GM19023 (cell line): ENCODE data around the gene ISG20L2.

Experiments
- ATAC-seq: cut with Tn5 transposase; IDR thresholded peaks from one replicate; pipeline ENCODE4 v1.9.1; 2021; ENCODE audit warnings: mild to moderate bottlenecking, moderate library complexity; ENCODE audit not compliant: unreplicated experiment

Gene ISG20L2

DNA sequence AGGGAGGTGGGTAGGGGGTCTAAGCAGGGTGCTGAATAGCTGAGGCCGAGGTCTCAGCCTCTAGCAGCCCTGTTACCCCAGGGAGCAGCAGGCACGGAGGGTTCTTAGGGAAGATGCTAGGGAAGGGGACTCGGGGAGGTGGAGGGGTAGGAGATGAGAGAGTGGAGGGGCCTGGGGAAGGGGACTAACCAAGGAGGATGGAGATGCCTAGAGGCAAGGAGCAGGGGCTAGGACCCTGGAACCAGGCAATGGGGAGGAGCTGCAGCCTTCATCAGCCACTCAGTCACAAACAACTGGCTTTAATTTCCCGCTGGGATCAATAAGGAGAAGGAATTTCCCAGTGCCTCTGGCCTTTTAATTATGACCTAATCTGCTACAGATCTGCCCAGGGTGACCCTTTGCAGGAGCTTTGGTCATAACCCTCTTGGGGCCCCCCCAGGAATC lies 20.3 kb downstream of the ISG20L2 start:
- ATAC-seq, result no peak

DNA sequence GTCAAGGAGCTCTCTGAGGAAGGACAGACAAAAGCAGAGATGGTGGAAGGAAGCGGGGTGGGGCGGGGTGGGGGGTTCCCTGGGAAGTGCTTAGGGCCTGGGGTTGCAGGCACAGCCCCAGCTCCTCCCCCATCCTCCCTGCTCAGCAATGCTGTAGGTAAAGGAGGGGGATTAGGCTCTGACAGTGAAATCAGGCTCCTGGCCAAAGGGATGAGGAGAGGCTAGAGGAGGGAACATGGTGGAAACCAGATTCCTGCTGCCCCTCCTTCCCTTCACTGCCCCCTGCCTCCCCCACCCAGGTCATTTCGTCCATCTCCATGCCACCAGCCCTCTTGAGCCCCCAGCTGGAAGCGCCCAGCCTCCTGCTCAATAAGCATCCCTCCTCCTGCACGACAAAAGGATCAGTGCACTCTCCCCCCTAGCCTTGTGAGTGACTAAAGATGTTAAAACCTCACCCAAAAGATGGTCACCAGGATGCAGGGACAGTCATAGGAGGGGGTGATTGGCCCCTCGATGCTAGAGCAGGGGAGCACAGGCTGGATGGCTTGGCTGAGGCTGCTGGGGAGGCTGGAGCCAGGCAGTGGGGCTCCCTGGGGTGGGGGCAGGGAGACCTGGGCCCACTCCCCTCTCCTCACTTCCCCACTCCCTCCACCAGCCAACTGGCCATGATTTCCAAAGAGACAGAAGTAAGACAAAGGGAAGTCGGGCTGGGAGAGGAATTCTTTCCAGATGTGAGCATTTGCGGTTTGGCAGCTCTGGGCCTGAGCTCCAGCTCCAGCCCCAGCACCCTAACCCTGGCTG lies 20.9 kb downstream of the ISG20L2 start:
- no peak for ATAC-seq

DNA sequence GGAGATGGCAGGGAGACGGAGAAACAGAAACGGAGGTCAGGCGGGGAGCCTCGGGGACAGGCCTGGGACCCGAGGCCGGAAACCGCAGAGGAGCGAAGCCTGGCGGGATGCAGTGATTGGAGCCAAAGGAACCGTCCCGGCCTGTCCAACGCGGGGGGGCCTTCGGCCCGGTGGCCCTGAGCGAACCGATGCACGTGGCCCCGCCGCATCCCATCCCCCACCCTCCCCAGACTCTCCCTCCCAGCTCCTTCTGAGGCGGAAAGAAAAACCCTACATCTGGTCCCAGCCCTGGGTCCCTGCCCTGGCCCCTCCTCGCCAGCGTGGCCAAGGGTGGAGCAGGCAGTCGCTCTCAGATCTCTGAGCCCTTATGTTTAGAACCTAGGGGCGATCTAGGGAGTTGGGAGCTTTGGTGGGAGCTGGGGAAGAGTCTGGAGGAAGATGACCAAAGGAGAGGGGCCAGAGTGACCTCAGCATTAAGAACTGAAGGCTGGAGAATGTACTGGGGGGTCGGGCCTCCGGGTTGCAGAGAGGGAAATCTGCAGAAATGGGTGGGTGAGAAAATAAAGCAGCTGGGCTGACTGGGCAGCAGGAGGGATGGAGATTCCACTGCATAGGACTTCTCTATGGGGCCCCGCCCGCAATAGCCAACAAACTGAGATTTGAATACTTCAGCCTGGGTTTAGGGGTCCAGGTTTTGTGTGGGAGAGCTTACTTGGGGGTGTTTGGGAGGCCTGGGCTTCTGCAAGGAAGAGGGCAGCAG lies 21.7 kb downstream of the ISG20L2 start:
- no peak for ATAC-seq

DNA sequence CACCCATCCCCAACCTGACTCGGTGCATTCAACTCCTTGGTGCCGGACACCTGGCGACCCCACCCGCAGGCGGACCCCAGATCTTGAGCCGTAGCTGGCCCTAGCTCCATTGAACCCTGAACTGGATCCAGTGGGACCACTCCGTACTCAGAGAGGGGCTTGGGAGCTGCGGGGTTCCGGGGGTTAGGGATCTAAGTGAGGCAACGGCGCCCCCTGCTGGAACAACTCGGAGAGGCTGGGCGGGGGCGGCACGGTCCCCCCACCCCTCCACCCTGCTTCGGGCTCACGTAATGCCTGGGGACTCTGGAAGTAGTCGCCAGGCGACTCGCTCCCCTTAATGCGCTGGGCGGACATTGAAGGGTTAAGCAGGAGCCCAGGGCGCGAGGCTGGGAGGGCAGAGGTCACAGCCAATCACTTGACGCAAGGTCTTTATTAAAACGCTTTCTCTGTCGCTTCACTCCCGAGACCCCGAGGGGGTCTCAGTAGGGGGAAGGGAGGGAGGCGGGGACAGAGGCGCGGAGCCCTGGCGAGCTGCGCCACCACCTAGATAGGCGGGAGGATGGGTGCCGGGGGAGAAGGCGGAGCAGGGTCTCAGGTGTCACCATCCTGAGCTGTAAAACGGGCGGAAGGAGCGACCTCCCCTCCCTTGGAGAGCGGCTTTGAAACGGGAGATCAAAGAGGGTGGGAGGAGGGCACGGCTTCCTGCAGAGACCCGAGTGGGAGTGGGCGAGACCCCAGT lies 22.5 kb downstream of the ISG20L2 start:
- ATAC-seq, result no peak

DNA sequence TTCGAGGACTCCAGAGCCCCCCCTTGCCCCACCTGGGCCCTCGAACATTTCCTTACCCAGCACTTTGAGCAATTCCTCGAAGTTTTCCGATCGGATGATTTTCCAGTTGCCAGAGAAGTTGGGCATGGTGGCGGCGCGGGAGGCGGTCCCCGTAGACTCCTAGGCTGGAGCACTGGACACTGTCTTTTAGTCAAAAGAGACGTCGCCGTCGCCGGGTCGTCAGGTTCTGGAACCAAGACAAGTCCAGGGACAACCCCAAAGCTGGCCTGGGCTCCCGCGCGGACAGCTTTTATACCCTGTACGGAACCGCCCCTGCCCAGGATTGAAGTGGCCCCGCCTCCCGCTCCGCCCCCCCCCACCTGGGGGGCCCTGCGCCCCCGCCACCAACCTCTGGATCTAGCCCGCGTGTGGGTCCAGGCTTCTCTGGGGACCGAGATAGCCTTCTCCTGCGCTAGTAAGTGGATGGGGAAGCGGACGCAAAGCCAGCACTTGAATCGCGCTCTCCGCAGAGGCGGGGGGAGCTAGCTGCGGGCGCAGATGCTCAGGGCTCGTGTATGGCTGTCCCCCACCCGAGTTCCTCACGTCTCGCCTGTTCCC lies 23.1 kb downstream of the ISG20L2 start, which contains the start of gene CRABP2:
Gene CRABP2 (minus strand): TSS at position 263 of the 597 bp plus-strand sequence. CDS start 137 bp downstream, at position 126.
- ATAC-seq, result no peak

DNA sequence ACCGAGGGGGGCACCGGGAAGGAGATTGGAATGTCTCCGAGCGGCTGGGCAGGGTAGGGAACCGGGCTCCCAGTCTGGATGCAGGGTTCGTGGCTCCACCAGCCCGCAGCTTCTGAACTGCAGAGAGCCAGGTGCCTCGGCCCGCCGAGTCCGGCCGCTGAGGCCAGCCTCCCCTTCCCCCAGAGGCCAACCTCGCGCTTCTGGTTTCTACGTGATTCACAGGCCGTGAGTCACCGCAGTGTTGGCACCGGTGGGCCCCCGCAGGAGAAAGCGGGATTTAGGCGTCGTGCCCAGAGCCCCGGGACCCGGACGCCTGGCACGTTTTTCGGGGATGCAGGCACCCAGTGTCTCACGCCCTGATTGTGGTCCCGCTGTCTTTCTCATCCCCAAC lies 23.6 kb downstream of the ISG20L2 start:
- no peak for ATAC-seq

DNA sequence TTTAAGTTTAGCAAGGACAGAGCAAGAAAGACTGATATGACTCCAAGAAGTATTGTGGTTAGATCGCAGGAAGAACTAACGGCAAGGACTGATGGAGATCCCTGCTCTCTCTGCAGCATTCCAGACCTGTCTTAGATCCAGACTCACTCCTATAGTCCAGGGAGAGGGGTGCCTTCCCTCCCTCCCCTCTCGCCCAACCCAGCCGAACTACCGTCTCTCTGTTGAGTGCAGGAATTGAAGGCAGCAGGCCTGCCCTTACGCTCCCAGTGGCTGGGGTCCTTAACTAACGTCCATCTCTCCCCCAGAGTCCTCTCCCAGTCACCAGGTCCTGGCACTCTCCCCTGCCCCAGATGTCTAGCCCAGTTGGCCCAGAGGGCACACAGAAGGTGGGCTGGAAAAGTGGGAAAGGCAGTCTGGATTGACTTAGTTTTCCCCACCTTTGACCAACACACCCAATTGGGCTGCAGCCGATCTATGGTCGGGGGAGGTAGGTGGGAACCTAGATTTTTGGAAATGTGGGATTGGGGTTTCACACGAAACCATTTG lies 24.3 kb downstream of the ISG20L2 start:
- no peak for ATAC-seq

DNA sequence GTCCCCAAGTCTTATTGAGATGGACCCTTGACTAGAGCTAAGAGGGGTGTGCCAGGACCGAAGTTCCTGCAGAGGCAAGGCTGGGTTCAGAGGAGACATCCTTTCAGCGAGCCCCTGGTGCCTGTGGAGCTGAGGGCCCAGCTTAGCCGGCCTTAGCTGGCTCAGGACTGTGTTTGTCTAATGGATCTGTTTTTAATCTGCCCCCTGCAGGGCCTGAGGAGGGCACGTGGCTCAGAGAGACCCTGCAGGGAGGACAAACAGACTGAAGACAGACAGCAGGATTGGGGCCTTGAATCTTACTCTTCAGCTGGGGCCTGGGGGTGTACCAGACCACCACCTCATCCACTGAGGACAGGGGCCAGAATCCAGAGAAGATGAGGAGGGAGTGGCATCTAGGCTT lies 24.8 kb downstream of the ISG20L2 start:
- no peak for ATAC-seq

DNA sequence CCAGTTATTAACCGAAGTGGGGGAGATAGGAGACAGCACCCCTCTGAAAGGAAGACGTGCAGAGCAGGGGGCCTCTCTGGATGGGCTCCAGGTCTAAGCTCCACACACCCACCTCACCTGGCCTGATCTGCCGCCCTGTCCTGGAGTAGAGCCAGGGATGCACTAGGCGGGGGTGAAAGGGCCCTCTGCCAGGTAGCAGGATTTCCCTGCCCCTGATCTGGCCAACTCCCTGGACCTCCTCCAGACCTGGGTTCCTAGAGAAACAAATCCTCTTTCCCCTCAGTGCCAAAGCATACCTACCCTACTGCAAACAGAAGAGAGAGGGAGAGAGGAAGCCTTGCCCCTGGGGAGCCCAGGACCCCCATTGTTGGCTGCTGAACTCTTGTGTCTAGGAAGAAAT lies 25.2 kb downstream of the ISG20L2 start:
- no peak for ATAC-seq

DNA sequence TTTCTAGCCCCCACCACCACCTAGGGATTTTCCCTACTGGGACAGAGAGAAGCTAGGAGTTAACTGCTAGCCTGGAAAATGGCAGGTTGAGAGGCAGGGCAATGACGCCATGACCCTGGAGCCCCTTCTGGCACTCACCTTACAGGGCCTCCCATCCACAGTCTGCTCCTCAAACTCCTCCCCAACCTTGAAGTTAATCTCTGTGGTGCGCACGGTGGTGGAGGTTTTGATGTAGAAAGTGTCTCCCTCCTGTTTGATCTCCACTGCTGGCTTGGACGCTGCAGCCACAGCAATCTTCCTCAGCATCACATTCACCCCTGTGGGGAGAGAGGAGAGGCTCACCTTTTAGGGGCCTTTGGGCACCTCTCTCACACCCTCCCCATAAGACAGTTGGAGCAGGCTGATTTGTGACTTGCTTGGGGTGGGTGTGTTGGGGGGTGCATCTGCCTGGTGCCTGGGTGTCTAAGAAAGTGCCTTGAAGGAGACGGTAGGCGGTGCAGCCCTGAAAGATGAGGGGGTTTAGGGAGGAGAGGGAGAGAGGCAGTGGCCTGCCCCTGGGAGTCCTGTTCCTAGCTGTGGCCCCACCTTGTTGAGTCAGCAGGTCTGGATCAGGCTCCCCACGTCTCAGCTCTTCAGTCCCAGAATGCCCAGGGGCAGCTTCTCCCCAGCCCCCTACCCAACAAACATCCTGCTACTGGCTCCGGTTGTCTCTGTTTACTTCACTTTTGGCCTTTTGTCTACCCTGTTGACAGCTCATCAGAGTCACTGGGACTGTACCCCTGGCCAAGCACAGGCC lies 27.6 kb downstream of the ISG20L2 start:
- no peak for ATAC-seq

DNA sequence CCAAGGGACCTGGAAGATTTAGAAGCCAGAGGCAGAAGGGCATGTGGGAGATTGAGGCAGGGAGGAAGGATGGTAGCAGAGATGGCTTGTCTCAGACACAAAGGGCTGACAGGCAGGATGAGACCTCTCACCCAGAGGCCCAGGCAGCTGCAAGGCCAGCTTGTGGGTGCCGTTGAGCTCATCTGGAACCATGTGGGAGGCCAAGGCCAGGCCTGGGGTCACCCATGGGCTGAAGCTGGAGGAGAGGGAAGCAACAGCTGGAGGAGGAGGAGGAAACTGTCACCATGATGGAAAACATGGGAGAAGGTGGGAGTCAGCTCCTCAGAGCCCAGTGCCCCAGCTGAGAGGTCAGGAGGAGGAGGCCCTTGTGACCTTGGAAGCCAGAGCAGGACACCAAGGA lies 29.6 kb downstream of the ISG20L2 start:
- no peak for ATAC-seq

DNA sequence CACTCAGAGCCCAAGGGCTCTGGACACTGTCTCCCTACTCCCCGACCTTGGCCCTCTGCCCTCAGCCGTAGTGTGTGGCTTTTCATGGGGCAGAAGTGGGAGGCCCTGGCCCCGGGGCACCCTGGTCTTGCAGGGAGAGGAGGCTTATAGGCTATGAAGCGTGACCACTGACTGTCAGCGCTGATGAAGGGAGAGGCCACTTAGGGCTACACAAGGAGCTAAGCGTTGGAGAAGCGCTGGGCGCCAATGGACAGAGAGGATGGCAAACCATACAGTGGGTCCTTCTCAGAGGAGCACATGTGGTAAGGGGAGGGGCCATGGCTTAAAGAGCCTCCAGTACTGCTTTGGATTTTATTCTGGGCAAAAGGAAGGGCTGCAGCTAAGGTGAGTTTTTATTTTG lies 31.1 kb downstream of the ISG20L2 start:
- ATAC-seq, result no peak

DNA sequence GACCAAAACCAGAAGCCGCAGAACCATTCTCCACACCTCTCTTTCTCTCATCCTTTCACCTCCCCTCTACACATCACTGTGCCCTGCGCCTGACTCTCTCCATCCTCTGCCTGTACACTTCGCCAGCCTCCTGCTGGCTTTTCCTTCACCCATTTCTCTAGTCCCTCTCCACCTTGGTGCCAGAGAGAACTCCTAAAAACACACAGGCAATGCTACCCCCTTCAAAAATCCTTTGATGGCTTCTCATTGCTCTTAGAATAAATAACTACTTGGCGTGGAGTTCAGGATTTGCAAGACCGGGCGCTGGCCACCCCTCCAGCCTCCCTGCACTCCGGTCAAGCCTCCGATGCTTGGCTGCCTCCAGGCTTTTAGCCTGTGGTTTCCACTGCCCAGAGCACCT lies 31.8 kb downstream of the ISG20L2 start:
- ATAC-seq, result no peak

DNA sequence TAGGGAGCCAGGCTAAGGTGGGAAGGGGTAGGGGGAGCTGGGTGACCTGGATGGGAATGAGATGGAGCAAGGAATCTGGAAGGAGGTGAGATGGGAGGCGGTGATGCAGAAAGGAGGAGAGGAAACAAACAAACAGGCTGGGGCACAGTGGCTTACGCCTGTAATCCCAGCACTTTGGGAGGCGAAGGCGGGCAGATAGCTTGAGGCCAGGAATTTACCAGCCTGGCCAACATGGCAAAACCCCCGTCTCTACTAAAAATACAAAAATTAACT lies 33.9 kb downstream of the ISG20L2 start:
- ATAC-seq, result no peak

DNA sequence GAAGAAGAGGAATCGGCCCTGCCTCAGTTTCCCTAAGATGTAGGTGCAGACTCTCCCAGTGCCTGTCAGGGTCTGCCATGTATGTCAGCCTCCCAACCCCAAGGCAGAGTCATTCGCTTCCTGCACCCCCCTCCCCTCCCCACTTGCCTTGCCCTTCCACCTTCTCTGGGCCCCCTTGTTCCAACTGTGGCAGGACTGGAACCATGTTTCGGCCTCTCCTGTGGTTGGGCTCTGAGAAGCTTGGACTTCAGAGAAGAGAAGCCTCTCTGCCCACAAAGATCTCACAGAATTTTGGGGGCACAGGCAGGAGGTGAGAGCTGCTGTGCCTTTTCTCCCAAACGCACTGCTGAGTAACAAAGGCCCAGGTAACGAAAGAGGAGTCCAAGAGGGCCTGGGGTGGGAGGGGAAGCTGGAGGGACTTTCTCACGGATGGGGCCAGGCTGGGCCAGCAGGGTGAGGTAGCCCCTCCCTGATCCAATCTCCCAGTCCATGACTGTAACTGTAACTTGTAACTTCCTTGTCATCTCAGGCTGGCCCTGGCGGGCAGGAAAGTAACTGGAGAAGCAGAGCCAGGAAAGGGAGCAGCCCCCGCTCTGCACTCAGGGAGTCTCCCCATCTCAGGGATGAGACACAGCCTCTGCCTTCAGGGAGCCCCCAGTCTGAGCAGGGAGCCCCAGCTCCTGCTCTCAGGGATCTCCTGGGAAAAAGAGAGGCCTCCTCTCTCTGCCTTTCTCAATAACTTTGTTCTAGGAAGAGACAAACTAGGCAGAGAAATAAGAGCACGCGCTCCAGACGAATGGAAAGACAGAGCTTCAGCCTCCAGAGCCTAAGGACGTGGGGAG lies 34.5 kb downstream of the ISG20L2 start:
- no peak for ATAC-seq

DNA sequence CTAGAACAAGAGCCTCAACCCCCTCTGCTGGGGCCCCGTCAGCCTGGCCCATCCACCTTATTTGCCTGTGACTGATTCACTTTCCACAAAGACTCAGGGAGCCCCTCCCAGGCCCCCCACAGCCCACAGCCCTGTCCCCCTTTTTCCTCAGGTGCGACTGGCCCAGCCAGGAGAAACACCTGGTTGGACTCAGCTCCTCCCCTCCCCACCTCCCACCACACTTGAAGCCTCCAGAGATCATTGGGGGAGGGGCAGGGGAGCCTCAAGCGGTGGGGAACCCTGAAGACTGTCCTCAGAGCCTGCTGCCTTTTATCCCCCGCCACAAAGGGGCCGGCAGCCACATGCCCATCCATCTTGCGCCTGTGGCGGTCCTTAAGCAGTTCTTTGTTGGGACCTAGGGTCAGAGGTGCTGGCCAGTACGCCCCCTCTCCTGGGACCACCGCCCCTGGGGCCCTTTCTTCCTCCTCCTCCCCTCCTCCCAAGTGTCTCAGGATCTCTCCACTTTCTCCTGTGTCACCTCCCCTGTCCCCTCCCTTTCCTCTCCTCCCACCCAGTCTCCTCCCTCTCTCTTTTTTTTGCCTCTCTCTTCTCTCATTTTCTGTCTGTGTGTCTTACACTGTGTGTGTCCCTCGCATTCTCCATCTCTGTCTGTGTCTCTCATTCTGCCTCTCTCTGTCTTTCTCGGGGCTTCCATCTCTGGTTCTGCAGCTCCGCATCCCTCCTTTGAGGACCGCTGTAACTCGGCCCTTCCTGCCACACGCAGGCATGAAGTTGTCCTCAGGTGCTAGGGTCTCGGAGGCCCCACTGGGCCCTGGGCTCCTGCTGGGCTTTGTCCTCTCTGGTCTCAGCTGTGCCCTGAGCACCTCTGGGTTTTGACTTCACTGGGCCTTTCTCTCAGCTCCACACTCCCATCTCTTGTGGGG lies 35.4 kb downstream of the ISG20L2 start:
- no peak for ATAC-seq

DNA sequence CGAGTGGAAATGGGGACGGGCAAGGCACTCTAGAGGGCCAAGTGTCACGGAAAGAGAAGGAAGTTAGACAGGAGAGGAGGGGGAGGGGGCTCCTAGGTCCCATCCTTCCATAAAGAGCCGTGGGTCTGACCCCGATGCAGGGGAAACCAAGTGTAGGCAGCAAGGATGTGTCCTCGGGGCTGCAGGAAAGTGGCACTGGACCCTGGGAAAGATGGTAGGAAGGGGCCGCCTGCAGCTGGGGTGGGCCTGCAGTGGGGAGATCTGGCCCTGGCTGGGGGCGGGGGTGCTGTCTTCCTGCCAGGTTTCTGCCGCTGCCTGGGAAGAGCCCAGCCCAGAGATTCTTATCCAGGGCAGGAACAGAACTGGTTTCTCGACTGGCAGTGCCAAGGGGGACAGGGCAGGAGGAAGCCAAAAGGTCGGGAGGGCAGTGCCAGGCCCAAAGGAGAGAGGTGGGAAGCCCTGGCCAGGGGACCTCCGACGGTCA lies 36.1 kb downstream of the ISG20L2 start:
- no peak for ATAC-seq
